ENCODE measurements around the gene DLX4. TPM values are rescaled to one million over a fixed set of nuclear protein-coding genes. Genes with fewer than 3 reads are reported as not detected.

The DLX4 gene
- total and polyA plus RNA-seq, 12 donors = 0.10 to 0.96 (median 0.27) TPM; not detected in 3

- Histone ChIP-seq H3K4me3 (no peak overlapping the region), H3K36me3 (replicated peaks in 1 of 2) (no peaks in the 10 kb centered on the region), H3K27ac (no peak overlapping the region), H3K4me1 (replicated peaks in 1 of 2) (no peaks in the 10 kb centered on the region), H3K27me3 (peaks cover 23% of the 10 kb centered on the region), H3K9me3 (replicated peaks in 1 of 3) (no peaks in the 10 kb centered on the region)
- TF ChIP-seq CTCF (IDR thresholded peaks at IDR 0.05) = no peak
- TF ChIP-seq POLR2A (IDR thresholded peaks at IDR 0.05) = no peak
- no peak for DNase-seq
- intact Hi-C loops (cut with DNase I) = loop anchor here in 1 of 2 donors (5.0 kb wide), 1 partner anchor 34 kb away; no protein-coding TSS in a partner anchor
- 93 to 98% (median 96%) methylated on average over 4 of the region's 4 CpGs for WGBS, 4 donors
Measured at GRCh38 chr17:49958723-49959122, 10.3 kb upstream of the DLX4 start.

- no peaks in the 10 kb centered on the region for H3K9me3 ChIP-seq (replicated peaks in 1 of 3)
- intact Hi-C loops (cut with DNase I) = loop anchor here in 1 of 2 donors (5.0 kb wide), 1 partner anchor 33 kb away; no protein-coding TSS in a partner anchor
- peaks cover 0 to 2% of the 10 kb centered on the region in 2 donors for H3K4me1 ChIP-seq (replicated peaks in 1 of 2)
- H3K36me3 ChIP-seq (replicated peaks in 1 of 2) = no peaks in the 10 kb centered on the region
- no peak overlapping the region for H3K4me3 ChIP-seq
- TF ChIP-seq CTCF (IDR thresholded peaks at IDR 0.05) (no peak), POLR2A (IDR thresholded peaks at IDR 0.05) (no peak)
- no peak for DNase-seq
- H3K27me3 ChIP-seq = peaks cover 29% of the 10 kb centered on the region
- no peak overlapping the region for H3K27ac ChIP-seq
- 78 to 86% (median 78%) methylated on average over 8 of the region's 8 CpGs for WGBS, 4 donors
Measured at GRCh38 chr17:49959183-49959935, 9.6 kb upstream of the DLX4 start.

- WGBS, 4 donors = 13 to 21% (median 17%) methylated on average over 5 to 11 of the region's 11 CpGs
- intact Hi-C loops (cut with DNase I) = no loop called here
- peaks cover 60% of the 10 kb centered on the region for H3K27me3 ChIP-seq
Measured at GRCh38 chr17:49962599-49963308, 6.2 kb upstream of the DLX4 start.

More at GRCh38 chr17:49962599-49963308, 6.2 kb upstream of the DLX4 start:
- Histone ChIP-seq H3K36me3 (replicated peaks in 1 of 2) (no peaks in the 10 kb centered on the region), H3K4me3 (no peak overlapping the region), H3K4me1 (replicated peaks in 1 of 2) (peaks cover 0 to 2% of the 10 kb centered on the region in 2 donors), H3K27ac (no peak overlapping the region), H3K9me3 (replicated peaks in 1 of 3) (no peaks in the 10 kb centered on the region)
- no peak for TF ChIP-seq CTCF (IDR thresholded peaks at IDR 0.05)
- TF ChIP-seq POLR2A (IDR thresholded peaks at IDR 0.05) = no peak
- no peak for DNase-seq

All from adrenal gland (tissue), 12 donors.